GM12878 (cell line): Measurements from ENCODE around the gene NR6A1. TPM values are rescaled to one million over a fixed set of nuclear protein-coding genes. Genes with fewer than 3 reads are reported as not detected.

Experiments
- ATAC-seq: fragments of 200-7000 bp; cut with Tn5 transposase; 3 replicates; pipeline ENCODE4 v1.9.1; 2020; ENCODE audit warnings: mild to moderate bottlenecking, moderate library complexity
- BruUV-seq: library from RNA; stranded (reverse); fragments of 400-500 nt; replicated peaks from 2 replicates; lab custom pipeline; 2021; lab: Mats Ljungman, UMichigan
- CTCF ChIA-PET: fragments of 300-600 bp; sonication (Branson Sonifier 250); formaldehyde crosslinking; extraction: SDS; loops from one replicate; lab custom pipeline; 2021; ENCODE audit warnings: inconsistent platforms; lab: Yijun Ruan, JAX
- POLR2A ChIA-PET: fragments of 350-600 bp; formaldehyde crosslinking; extraction: SDS; loops from one replicate; lab custom pipeline; 2021; ENCODE audit warnings: inconsistent platforms; lab: Charles Lee
- RAD21 ChIA-PET: fragments of 300-600 bp; sonication (Branson Sonifier 250); formaldehyde crosslinking; loops from one replicate; lab custom pipeline; 2023; ENCODE audit warnings: antibody characterized with exemption; ENCODE audit not compliant: unreplicated experiment; lab: Charles Lee
- SMC1A ChIA-PET: fragments of 300-600 bp; sonication (Branson Sonifier 250); formaldehyde crosslinking; loops from one replicate; lab custom pipeline; 2023; ENCODE audit not compliant: unreplicated experiment, uncharacterized antibody; lab: Charles Lee
- DNase-seq: peaks from one replicate; pipeline ENCODE4 v3.0.0-alpha.2; 2011; ENCODE audit warnings: low read depth, low spot score
- FAIRE-seq: peaks from 3 replicates; lab custom pipeline; 2011; peaks lifted over from hg19 to GRCh38; lab: Jason Lieb, UNC
- H2AFZ ChIP-seq: 2 replicates; pipeline ENCODE4 v1.6.0; 2011; ENCODE audit warnings: low read depth, low read length, control low read depth; ENCODE audit not compliant: control insufficient read depth
- H3K27ac ChIP-seq: 2 replicates; pipeline ENCODE4 v1.5.1; 2011; ENCODE audit warnings: control low read depth; ENCODE audit not compliant: control insufficient read depth, insufficient read depth
- H3K27me3 ChIP-seq, 2 experiments: replicated peaks in 1 of 2; 2 replicates each; pipeline versions ENCODE4 v1.6.0 to v1.6.1; 2011; ENCODE audit warnings: low read length in 1 of 2; ENCODE audit not compliant: control insufficient read depth in 2 of 2, insufficient read depth in 2 of 2
- H3K36me3 ChIP-seq, 2 experiments: 2 replicates each; pipeline ENCODE4 v1.5.1; 2011; ENCODE audit warnings: low read length in 1 of 2; ENCODE audit not compliant: control insufficient read depth in 2 of 2, insufficient read depth in 2 of 2
- H3K4me1 ChIP-seq: 2 replicates; pipeline ENCODE4 v1.6.1; 2011; ENCODE audit warnings: mild to moderate bottlenecking, low read length, moderate library complexity, mixed read lengths; ENCODE audit not compliant: control insufficient read depth, insufficient read depth
- H3K4me2 ChIP-seq: 2 replicates; pipeline ENCODE4 v1.6.0; 2011; ENCODE audit warnings: control low read depth; ENCODE audit not compliant: control insufficient read depth, insufficient read depth
- H3K4me3 ChIP-seq: fragments of 200-600 bp; sonication (generic); 2 replicates; pipeline ENCODE4 v1.5.1; 2016
- H3K79me2 ChIP-seq: 2 replicates; pipeline ENCODE4 v1.6.0; 2011; ENCODE audit warnings: low read length; ENCODE audit not compliant: control insufficient read depth, insufficient read depth
- H3K9ac ChIP-seq: 2 replicates; pipeline ENCODE4 v1.8.0; 2011; ENCODE audit warnings: low read length, control low read depth, mixed read lengths; ENCODE audit not compliant: control insufficient read depth, insufficient read depth
- H3K9me3 ChIP-seq: replicated peaks from 3 replicates; pipeline ENCODE4 v1.5.1; 2011; ENCODE audit warnings: mild to moderate bottlenecking, low read length; ENCODE audit not compliant: control insufficient read depth, insufficient read depth
- H4K20me1 ChIP-seq: 2 replicates; pipeline ENCODE4 v1.6.0; 2011; ENCODE audit not compliant: control insufficient read depth, insufficient read depth
- EZH2 ChIP-seq: IDR thresholded peaks from 2 replicates; pipeline ENCODE4 v1.6.1; 2012; ENCODE audit warnings: low read depth, mild to moderate bottlenecking, control low read depth, inconsistent platforms, low read length, borderline replicate concordance; ENCODE audit not compliant: control insufficient read depth
- GATAD2B ChIP-seq: fragments of 450-650 bp; conservative IDR thresholded peaks from 2 replicates; pipeline ENCODE4 v1.6.1; 2017; ENCODE audit warnings: low read depth, mild to moderate bottlenecking, moderate library complexity
- NFYA ChIP-seq: IDR thresholded peaks from 2 replicates; pipeline ENCODE4 v1.6.1; 2011; ENCODE audit warnings: low read depth, mild to moderate bottlenecking, low read length, improper control_type of control experiment, borderline replicate concordance
- NFYB ChIP-seq: IDR thresholded peaks from 2 replicates; pipeline ENCODE4 v1.6.1; 2011; ENCODE audit warnings: low read depth, mild to moderate bottlenecking, low read length, improper control_type of control experiment, moderate library complexity; ENCODE audit not compliant: insufficient read depth
- PRDM15 ChIP-seq: fragments of 450-650 bp; formaldehyde crosslinking; IDR thresholded peaks from 2 replicates; pipeline ENCODE4 v1.4.0; 2020; ENCODE audit warnings: mild to moderate bottlenecking, moderate library complexity
- RAD21 ChIP-seq: IDR thresholded peaks from 2 replicates; pipeline ENCODE4 v1.6.1; 2011; ENCODE audit warnings: mild to moderate bottlenecking, low read depth, low read length, moderate library complexity; ENCODE audit not compliant: insufficient read depth
- RFX5 ChIP-seq: IDR thresholded peaks from 2 replicates; pipeline ENCODE4 v1.6.1; 2011; ENCODE audit warnings: low read depth, low read length, improper control_type of control experiment
- ZBED1 ChIP-seq: IDR thresholded peaks from 2 replicates; pipeline ENCODE4 v1.6.1; 2016; ENCODE audit warnings: borderline replicate concordance
- ZNF274 ChIP-seq: IDR thresholded peaks from one replicate; pipeline ENCODE4 v1.8.0; 2011; ENCODE audit not compliant: insufficient read length, insufficient read depth
- ZNF687 ChIP-seq: fragments of 450-650 bp; IDR thresholded peaks from 2 replicates; pipeline ENCODE4 v1.6.1; 2017; ENCODE audit warnings: mild to moderate bottlenecking, moderate library complexity
- WGBS: methylation state at CpG from one replicate; pipeline ENCODE4 v1.1.6; 2016; ENCODE audit warnings: low lambda C conversion rate; ENCODE audit not compliant: insufficient replicate concordance, insufficient coverage; ENCODE audit errors: missing lambda C conversion rate; 5-methylcytosine and 5-hydroxymethylcytosine counted together
- in situ Hi-C: fragments of 300-500 bp; cut with MboI; formaldehyde crosslinking; loops from 9 replicates; pipeline ENCODE4 v1.14.3; 2018; ENCODE audit warnings: mixed read lengths
- intact Hi-C: fragments of 100-400 bp; cut with micrococcal nuclease; formaldehyde crosslinking; loops from one replicate; pipeline ENCODE4 v1.14.2; 2022; ENCODE audit not compliant: unreplicated experiment
- polyA plus RNA-seq, 11 experiments: library from polyadenylated mRNA; depleted of rRNA in 4 of 11; unstranded in 6 of 11; stranded (reverse) in 5 of 11; fragments of >200 nt; fragmentation: Nextera tagmentation in 4 of 11; fragmentation: Illumina TruSeq in 1 of 11; extraction: Ambion mirVana in 4 of 11; extraction: Trizol in 1 of 11; gene quantifications; 1 replicate in 1 of 11; 2 replicates in 10 of 11; pipeline versions ENCODE4 v1.2.1 to v1.2.3, GENCODE V29; 2011 to 2016; ENCODE audit warnings: inconsistent platforms in 2 of 11, missing spikeins in 2 of 11, low read depth in 1 of 11
- total RNA-seq, 4 experiments: library from RNA; depleted of rRNA in 3 of 4; stranded (reverse); fragments of >200 nt in 3 of 4; fragmentation: Illumina TruSeq in 1 of 4; extraction: Trizol in 1 of 4; gene quantifications; 2 replicates each; pipeline versions ENCODE4 v1.2.1 to v1.2.3, GENCODE V29; 2013 to 2021
- TF ChIP-seq, protein P1 (sequence below): IDR thresholded peaks from 2 replicates; pipeline ENCODE4 v1.6.1; 2012; ENCODE audit warnings: low read depth, low read length, improper control_type of control experiment
- TF ChIP-seq, protein P2 (sequence below): fragments of 450-650 bp; IDR thresholded peaks from 2 replicates; pipeline ENCODE4 v1.6.1; 2016; ENCODE audit warnings: mild to moderate bottlenecking

NR6A1 gene
- total and polyA plus RNA-seq, 10 of the 15 experiments (the other 5 are each of a cell fraction or from before 2014, with no cell fraction given): 1.2 to 9.2 (median 4.6) TPM

- H4K20me1 ChIP-seq: no peaks in the 10 kb centered on the region
- no peak for ATAC-seq
- CTCF ChIA-PET: no interaction called here
- no peak overlapping the region for H2AFZ ChIP-seq
- in situ Hi-C loops: no loop called here
- peaks cover 2% of the 10 kb centered on the region in 2 experiments; a peak in 2 of 4 replicates for H3K27me3 ChIP-seq
- SMC1A ChIA-PET: interaction anchor here (0.6 kb wide), 1 partner anchor 11 kb away, joined by 3 read pairs; no protein-coding TSS in a partner anchor
- DNase-seq: no peak
- TF ChIP-seq ZNF274 (no peak), PRDM15 (CRISPR knock-in tag) (no peak), RFX5 (no peak), ZBED1 (no peak), GATAD2B (no peak), EZH2 (no peak), NFYB (no peak), ZNF687 (no peak), NFYA (no peak), RAD21 (no peak)
- TF ChIP-seq, protein P1, sequence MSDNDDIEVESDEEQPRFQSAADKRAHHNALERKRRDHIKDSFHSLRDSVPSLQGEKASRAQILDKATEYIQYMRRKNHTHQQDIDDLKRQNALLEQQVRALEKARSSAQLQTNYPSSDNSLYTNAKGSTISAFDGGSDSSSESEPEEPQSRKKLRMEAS: no peak
- TF ChIP-seq, protein P2, sequence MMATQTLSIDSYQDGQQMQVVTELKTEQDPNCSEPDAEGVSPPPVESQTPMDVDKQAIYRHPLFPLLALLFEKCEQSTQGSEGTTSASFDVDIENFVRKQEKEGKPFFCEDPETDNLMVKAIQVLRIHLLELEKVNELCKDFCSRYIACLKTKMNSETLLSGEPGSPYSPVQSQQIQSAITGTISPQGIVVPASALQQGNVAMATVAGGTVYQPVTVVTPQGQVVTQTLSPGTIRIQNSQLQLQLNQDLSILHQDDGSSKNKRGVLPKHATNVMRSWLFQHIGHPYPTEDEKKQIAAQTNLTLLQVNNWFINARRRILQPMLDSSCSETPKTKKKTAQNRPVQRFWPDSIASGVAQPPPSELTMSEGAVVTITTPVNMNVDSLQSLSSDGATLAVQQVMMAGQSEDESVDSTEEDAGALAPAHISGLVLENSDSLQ: no peak
- TF ChIP-seq, all 136 proteins: peak for 0
- no peaks in the 10 kb centered on the region for H3K9me3 ChIP-seq
- H3K9ac ChIP-seq: no peak overlapping the region
- 68% methylated on average over 40 of the region's 40 CpGs for WGBS
- no peak overlapping the region for H3K4me2 ChIP-seq
- no peak overlapping the region for H3K27ac ChIP-seq
- H3K4me3 ChIP-seq: no peak overlapping the region
- no peak for FAIRE-seq
- no peaks in the 10 kb centered on the region for H3K4me1 ChIP-seq
- H3K36me3 ChIP-seq: no peaks in the 10 kb centered on the region
- no TSS peak for BruUV-seq
- ChIA-PET POLR2A (no interaction called here), RAD21 (no interaction called here)
- no peaks in the 10 kb centered on the region for H3K79me2 ChIP-seq
- intact Hi-C loops: no loop called here
Observed at GRCh38 chr9:124487260-124488182, 283.6 kb downstream of the NR6A1 start.
